ENCODE measurements around the gene DUSP7.
"Not testable (repeated sequence)": the region's sequence is repeated elsewhere in the genome, so short reads cannot be mapped to it uniquely, and the experiment has no call there.

DUSP7 gene

DNA sequence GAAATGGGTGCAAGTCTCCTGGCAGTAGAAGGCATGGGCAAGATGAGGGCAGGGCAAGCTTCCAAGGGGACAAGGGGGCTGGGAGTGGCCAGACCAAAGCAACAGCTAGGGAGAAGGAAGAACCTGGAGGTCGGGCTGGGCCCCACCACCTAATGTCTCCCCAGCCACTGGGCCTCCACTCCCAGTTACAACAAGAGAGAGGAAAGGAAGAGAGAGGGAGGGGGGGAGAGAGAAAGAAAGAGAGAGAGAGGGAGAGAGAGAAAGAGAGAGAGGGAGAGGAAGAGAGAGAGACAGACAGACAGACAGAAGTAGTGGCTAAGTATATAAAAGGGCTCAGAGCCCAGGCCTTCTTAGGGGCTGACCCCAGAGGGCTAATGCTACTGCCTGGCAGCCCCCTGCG is 6.9 kb downstream of the DUSP7 start:
- no peak for DNase-seq (ENCODE audit: low read depth in 2 of 3, low spot score in 2 of 3)

DNA sequence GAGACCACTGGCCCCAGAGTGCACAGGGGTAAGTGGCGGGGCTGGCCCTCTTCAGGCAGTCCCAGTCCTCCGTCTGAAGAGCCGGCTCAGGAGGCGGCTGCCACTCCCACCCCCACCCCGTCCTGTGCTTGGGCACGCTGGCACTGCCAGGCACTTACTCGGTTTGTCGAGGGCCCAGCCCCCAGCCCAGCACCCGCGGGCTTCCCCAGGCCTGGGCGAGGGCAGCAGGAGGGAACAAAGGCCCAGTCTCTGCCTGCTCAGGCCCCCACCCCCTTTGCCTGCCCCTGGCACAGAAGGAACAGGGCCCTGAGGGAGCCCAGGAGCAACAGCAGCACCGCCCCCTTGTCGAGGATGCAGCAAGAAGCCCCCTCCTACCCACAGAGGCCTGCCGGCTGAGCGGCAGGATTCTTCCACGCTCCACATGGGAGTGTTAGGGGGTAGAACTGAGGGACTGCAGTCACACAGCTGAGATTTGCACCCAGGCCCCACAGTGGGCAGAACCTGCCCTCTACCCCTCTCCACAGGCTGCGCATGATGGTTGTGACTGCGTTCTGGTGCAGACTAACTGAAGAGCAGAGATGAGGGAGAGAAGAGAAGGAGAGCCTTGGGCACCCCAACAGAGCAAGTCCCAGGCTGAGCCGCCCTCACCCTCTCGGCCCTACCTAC is 8.9 kb downstream of the DUSP7 start:
- DNase-seq (ENCODE audit: low read depth in 2 of 3, low spot score in 2 of 3): no peak

DNA sequence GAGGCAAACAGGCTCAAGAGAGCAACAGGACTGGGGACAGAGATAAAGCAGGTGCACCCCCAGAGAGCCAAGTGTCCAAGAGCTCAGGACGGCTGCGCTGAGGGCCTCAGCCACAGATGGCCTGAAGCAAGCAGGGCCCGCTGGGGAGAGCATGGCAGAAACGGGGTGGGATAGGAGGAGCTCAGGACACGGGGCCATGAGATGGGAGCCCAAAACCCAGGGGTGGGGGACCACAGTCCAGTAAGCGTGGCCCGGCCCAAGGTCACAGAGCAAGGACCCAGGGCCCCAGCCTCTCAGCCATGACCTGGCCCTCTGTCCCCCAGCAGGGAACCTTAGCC is 9.5 kb downstream of the DUSP7 start:
- DNase-seq (ENCODE audit: low read depth in 2 of 3, low spot score in 2 of 3): no peak

DNA sequence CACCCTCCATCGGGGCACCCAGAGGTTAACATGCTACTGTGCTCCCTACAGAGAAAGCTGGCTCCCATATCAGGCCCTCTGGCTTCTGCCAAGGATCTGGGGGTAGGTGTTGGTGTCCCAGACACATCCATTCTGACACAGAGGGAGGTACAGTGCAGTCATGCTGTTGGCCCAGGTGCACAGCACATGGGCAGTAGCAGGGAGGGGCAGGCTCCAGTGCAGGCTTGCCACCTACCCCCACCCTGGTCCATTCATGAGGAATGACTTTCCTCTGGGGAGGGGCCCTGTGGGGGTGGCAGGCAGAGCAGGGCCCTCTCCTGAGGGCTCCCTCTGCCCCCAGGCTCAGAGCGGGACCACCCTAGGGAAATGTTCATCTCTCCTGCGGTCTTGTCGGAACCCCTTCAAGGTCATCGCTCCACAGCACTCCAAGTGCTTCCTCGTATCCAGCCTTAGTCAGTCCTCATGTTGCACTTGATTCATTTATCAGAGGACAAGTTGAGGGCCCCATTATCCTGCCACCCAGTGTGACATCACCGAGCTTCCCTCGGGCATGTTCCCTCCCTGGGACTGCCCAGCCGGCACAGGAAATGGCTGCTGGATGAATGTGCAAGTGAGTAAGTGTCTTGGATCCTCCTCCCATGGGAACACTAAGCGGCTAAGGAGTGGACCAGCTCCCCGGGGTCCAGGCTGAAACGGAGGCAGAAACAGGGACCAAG is 10.0 kb downstream of the DUSP7 start:
- DNase-seq (ENCODE audit: low read depth in 2 of 3, low spot score in 2 of 3): no peak

DNA sequence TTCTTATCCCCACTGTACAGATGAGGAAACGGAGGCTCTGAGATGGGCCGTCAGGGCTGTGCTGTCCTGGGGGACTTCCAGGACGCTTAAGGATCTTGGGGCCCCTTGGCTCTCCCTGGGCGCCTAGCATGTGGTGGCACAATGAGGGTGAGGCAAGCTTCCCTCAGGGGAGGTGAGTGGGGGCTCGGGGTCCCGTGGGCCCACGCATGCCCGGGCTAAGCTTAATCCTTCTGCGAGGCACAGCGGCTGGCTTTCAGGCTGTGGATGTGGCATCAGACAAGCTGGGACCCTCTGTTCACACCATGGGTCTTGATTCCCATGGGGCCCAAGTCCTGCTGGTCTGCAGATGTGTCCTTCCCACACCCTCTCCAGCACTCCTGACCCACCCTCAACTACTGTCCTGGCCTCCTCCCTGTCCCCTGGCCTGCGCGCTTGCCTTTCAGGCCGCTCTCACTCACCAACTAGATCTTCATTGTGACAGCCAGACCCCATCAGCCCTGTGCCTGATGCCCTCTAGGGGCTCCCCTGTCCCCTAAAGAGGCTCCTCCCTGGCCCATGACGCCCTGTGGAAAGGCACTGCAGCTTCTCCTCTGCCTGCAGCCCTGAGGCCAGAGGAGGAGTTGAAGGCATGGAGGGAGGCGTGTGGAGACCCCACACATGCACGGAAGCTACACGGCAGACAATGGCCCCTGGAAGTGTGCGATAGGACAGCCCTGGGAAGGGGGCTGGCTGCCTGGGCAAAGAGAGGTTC is 11.3 kb downstream of the DUSP7 start:
- DNase-seq (ENCODE audit: low read depth in 2 of 3, low spot score in 2 of 3): no peak

DNA sequence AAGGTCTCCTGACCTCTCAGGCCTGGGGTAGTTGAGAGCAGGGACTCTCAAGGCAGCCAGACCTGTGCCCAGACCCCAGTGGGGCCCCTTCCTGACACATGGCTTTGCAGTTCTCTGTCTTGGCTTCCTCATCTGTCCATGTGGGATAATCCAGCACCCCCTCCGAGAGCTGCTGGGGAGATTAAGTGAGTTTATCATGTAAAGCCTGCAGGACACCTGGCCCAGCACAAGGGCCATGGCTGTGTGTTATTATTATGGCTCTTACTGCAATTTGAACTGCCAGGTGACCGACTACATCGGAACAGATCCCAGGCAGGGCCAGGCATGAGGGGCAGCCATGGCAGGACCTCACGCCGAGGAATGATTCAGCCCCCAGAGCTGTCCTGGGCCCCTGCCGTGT is 12.6 kb downstream of the DUSP7 start:
- no peak for DNase-seq (ENCODE audit: low read depth in 2 of 3, low spot score in 2 of 3)

DNA sequence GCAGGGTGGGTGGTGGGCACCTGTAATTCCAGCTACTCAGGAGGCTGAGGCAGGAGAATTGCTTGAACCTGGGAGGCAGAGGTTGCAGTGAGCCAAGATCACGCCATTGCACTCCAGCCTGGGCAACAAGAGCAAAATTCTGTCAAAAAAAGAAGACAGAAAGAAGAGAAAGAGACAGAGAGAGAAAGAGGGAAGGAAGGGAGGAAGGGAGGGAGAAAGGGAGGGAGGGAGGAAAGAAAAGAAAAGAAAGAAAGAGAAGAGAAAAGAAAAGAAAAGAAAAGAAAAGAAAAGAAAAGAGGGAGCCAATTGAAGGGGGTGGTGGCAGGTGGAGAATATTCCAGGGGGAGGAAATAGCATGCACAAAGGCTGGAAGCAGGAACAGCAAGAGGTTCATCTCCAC is 13.3 kb downstream of the DUSP7 start:
- DNase-seq (ENCODE audit: low read depth in 2 of 3, low spot score in 2 of 3): not testable (repeated sequence)

DNA sequence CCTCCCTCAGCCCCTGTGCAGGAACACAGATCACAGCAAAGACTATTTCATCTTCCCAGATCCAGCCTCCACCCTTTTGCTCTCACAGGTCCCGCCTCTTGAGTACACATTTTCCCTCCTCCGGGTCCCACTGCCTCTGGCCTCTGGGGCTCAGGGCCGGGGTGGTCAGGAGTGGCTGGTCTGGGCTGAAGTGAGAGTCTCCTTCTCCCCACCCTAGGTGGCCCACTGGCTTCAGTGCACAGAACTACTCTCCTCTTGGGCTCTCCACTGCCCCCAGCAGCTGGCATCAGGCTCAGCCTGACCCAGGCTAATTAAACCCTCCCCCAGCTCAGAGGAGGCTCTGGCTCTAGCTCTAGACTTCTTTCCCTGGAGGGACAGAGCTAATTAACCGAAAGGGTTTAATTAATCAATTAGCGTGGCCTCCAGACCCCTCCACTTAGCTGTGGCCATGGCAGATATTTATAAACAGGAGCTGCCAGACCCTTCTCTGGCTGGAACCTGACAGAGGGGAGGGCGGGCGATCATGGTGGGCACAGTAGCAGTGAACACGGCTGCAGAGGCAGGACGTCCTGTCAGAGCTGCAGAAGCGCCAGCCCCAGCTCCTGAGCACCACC is 15.1 kb downstream of the DUSP7 start:
- DNase-seq (ENCODE audit: low read depth in 2 of 3, low spot score in 2 of 3): no peak

DNA sequence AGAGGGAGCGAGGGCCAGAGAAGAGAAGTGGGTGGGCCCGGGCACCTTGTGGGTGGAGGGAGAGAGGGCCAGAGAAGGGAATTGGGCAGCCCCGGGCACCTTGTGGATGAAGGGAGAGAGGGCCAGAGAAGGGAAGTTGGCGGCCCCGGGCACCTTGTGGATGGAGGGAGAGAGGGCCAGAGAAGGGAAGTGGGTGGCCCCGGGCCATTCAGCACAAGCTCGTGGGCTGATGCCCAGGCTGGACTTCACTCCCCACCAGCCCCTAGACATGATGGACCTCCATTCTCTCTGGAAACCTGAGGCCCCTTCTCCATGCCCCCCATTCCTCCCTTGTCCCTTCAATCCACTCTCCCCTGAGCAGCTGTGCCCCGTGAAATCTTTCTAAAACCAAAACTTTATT is 15.8 kb downstream of the DUSP7 start:
- DNase-seq (ENCODE audit: low read depth in 2 of 3, low spot score in 2 of 3): no peak

DNA sequence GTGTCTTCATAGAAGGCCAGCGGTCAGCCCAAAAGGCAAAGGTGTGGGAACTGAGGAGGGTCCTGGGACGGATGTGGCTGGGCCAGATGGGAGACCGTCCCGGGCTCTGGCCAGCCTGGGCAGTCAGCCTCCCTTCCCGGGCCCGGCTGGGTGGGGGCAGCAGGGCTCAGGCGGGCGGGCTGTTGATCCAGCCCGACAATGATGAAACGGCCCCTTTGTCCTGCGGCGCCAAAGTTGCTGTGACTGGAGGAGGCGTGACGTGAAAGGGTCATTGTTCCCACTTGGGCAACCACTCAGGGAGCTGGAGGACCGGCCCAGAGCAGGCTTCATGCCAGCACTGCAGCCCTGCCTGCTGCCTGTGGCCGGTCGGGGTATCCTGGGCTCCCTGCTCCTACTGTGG is 16.5 kb downstream of the DUSP7 start:
- DNase-seq (ENCODE audit: low read depth in 2 of 3, low spot score in 2 of 3): no peak

DNA sequence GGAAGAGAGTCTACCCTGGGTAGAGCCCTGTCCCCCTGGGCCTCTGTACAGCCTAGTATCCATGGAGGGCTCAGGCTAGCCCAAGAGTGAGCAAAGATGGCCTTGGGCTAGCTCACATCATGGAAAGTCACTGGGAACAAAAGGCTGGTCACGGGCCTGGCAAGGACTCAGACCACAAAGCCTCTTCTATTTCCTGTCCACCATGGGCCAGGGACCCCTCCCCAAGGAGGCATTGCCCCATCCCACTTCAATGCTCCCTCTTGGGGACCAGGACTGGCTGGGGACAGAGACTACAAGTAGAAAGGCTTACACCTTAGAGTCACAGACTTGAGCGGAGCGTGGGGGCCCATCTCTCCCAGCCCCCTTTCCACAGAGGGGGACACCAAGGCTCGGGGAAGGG is 16.9 kb downstream of the DUSP7 start:
- no peak for DNase-seq (ENCODE audit: low read depth in 2 of 3, low spot score in 2 of 3)

DNA sequence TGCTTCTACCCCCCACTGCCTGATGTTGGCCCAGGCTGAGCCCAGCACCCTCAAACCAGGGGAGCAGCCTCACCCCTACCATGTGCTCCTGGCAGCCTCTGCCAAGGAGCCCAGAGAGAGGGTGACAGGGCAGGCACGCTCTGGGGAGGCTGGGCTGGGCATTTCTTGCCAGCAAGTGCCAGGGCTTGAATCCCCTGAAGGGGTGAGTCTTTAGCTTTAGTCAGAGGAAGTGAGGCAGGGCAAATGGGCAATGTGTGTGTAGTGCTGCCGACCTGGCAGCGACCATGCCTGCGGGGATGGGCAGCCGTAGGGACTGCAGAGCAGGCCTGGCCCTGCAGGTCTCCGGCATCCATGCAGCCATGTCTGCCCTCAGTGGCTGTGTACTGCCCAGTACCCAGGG is 18.1 kb downstream of the DUSP7 start:
- no peak for DNase-seq (ENCODE audit: low read depth in 2 of 3, low spot score in 2 of 3)

DNA sequence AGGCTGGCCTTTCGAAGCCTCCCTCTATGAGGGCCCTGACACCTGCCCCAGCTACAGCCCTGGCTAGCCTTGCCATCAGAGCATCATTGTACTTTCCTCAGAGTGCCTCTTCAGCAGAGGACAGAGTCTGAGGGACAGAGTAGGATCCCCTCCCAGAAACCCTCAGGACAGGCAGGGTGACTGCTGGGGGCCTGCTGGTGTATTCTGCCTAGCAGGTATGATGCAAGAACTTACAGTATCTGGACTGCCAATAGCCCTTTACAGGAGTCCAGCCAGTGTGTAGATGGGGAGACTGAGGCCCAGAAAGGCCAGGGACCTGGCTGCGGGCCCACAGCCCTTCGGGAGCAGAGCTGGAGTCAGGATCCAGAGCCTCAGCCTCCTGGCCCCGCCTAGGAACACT is 19.1 kb downstream of the DUSP7 start:
- no peak for DNase-seq (ENCODE audit: low read depth in 2 of 3, low spot score in 2 of 3)

DNA sequence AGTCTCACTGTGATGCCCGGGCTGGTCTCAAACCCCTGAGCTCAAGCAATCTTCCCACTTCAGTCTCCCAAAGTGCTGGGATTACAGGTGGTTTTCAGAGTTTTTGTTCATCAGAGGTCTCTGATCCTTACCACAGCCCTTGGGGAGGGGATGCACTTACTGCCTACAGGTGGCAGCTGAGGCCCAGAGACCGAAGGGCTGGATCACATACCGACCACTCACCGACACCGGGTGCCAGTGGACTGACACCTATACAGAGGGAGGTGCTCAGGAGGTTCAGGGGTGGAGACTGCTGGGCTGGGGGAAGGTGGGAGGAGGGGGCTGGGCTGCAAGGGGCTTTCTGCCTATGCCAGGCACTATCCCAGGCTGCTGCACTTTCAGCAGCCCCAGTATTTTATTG is 19.5 kb downstream of the DUSP7 start:
- no peak for DNase-seq (ENCODE audit: low read depth in 2 of 3, low spot score in 2 of 3)

DNA sequence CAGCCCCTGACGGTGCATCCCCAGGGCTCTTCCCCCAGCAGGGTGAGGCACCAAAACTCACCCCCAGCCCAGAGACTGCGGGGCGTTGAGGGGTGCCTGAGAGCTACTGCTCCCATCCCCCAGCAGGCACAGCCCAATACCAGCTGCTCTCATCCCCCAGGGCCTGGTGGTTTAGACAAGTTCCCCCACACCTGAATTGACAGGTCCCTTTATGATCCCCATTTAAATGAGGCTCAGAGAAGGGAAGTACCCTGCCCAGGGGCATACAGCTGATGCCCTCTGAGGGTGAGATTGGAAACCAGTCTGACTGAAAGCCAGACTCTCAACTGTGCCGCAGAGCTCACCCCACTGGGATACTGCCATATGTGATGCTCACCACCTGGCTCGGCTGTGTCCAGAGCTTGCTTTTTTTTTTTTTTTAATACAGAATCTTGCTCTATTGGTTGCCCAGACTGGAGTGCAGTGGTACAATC is 20.1 kb downstream of the DUSP7 start:
- no peak for DNase-seq (ENCODE audit: low read depth in 2 of 3, low spot score in 2 of 3)

DNA sequence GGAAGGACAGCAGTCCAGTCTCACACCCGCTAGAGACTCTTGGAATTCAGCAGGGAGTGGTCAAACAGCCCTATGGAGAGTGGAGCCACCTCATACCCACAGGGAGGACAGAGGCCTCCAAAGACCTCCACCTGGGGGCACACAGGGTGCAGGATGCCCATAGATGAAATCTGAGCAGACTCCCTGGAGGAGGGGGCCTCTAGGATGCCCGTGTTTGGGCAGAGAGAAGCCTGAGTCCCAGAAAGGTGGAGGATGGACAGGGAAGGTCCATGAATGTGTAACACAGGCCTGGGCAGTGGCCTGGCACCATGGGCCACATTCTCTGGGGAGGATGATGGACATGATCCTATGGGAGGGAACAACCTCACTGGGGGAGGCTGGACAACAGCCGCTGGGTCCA is 21.7 kb downstream of the DUSP7 start:
- DNase-seq (ENCODE audit: low read depth in 2 of 3, low spot score in 2 of 3): no peak

DNA sequence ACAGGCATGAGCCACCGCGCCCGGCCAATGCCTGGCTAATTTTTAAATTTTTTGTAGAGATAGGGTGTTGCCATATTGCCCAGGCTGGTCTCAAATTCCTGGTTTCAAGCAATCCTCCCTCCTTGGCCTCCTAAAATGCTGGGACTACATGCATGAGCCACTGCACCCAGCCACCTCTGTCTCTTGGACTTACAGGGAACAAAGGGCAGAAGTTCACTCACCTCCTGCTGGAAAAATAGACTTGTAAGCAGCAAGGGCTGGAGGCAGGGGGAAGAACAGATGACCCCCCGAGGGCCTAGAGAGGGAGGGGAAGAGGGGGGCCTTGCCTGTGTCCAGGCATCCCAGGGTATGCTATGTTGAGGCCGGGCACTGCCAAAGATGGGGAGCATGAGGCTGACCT is 22.2 kb downstream of the DUSP7 start:
- no peak for DNase-seq (ENCODE audit: low read depth in 2 of 3, low spot score in 2 of 3)

DNA sequence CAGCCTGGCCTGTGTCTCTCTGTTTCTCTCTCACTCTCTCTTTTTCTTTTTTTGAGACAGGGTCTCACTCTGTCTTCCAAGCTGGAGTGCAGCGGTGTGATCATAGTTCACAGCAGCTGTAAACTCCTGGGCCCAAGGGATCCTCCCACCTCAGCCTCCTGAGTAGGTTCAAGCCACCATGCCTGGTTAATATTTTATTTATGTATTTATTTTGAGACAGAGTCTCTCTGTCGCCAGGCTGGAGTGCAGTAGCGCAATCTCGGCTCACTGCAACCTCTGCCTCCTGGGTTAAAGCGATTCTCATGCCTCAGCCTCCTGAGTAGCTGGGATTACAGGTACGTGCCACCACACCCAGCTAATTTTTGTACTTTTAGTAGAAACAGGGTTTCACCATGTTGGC is 22.6 kb downstream of the DUSP7 start:
- DNase-seq (ENCODE audit: low read depth in 2 of 3, low spot score in 2 of 3): not testable (repeated sequence)

DNA sequence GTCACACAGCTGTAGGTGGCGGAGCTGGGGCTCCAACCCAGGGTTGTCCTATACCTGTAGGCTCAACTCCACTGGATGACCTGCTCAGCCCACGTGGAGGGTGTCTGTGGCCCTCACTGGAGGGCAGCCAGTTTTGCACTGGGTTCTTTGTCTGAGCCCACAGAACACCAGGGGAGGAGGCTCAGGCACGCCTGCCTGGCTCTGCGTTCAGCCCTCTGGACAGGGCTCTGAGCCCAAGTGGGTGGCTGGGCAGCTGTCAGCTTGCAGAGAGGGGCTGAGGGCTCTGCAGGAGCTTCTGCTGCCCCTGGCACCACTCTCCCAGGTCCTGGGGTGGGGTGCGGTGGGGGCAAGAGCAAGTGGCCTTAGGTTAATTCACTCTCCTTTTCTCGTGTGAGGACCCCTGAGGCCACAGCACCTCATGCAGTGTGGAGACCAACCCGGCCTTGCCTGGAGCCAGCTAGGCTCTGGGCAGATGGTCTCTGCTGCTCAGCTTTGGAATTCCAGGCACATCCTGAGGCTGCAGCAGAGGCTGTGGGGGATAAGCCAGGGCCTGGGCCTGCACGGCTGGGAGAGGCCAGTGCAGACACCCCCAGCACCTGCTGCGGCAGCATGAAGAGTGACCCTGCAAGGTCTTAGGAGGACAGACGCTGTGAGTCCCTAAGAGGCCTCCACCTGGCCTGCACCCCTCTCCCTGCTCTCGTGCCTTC is 23.5 kb downstream of the DUSP7 start:
- no peak for DNase-seq (ENCODE audit: low read depth in 2 of 3, low spot score in 2 of 3)

DNA sequence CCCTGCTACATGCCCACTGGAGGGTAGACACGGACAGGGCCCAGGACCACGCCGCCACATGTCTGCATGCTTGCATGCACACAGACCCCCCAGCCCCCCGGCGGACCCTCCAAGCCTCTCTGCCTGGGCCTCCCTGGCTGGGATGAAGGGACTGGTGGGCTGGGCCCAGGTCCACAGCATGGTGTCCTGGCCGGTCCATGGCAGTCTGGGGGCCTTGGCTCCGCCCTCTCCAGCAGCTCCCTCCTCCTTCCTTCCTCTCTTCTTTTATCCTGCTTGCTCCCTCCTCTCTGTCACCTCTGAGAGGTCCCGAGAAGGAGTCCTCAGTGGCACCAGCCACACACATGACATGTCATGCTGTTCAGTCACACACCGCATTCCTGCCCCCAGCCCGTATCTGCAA is 24.5 kb downstream of the DUSP7 start:
- DNase-seq (ENCODE audit: low read depth in 2 of 3, low spot score in 2 of 3): no peak

DNA sequence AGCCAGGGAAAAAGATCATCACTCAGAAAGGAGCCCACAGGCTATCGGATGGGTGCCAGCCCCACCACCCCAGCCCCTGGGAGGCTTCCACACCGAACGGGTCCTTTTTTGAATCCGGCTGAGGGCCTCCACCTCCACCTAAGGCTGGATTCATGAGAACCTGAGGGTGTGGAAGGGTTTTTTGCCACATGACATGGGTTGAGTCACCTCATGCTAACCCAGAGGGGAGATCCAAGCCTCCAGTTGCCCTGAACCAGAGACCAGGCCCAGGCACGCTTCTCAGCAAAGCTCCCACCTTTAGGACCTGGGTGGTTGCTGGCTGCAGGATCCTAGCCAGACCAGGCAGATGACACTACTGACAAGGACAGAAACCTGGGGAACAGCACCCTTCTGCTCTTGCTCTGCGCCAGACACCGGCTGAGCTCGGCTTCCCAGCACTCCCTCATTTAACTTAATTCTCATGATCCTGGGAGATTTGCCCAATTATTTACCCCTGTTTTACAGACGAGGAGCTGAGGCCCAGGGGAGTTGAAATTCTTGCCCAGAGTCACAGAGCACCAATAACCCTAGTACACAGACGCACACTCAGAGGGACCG is 25.6 kb downstream of the DUSP7 start:
- DNase-seq (ENCODE audit: low read depth in 2 of 3, low spot score in 2 of 3): no peak

Data from activated CD8-positive, alpha-beta memory T cell treated with anti-CD3 and anti-CD28 coated beads for 48 hours (primary cell).